HG03558 (cell line): ENCODE measurements around the gene RAPGEF1.

Source experiments
- ATAC-seq: cut with Tn5 transposase; IDR thresholded peaks from one replicate; pipeline ENCODE4 v1.9.1; 2021; ENCODE audit warnings: moderate number of reproducible peaks; ENCODE audit not compliant: unreplicated experiment; ENCODE audit errors: extremely low read depth

The RAPGEF1 gene

GRCh38 chr9:131708226-131709002 is 31.5 kb downstream of the RAPGEF1 start:
- no peak for ATAC-seq

GRCh38 chr9:131707733-131708157 is 32.1 kb downstream of the RAPGEF1 start:
- ATAC-seq = no peak

- no peak for ATAC-seq
Measured at GRCh38 chr9:131707050-131707449, 32.8 kb downstream of the RAPGEF1 start.

GRCh38 chr9:131706608-131706970 is 33.3 kb downstream of the RAPGEF1 start:
- no peak for ATAC-seq

- ATAC-seq = no peak
Measured at GRCh38 chr9:131704988-131705387, 34.9 kb downstream of the RAPGEF1 start.

- no peak for ATAC-seq
Measured at GRCh38 chr9:131704141-131704983, 35.5 kb downstream of the RAPGEF1 start.

GRCh38 chr9:131703697-131704096 is 36.2 kb downstream of the RAPGEF1 start:
- ATAC-seq = no peak

GRCh38 chr9:131702911-131703310 is 37.0 kb downstream of the RAPGEF1 start:
- ATAC-seq = no peak

- ATAC-seq = no peak
Measured at GRCh38 chr9:131701789-131702337, 38.0 kb downstream of the RAPGEF1 start.

- ATAC-seq = no peak
Measured at GRCh38 chr9:131701436-131701781, 38.5 kb downstream of the RAPGEF1 start.

- no peak for ATAC-seq
Measured at GRCh38 chr9:131700765-131701435, 39.0 kb downstream of the RAPGEF1 start.

GRCh38 chr9:131700076-131700475 is 39.8 kb downstream of the RAPGEF1 start:
- ATAC-seq = no peak

GRCh38 chr9:131698618-131698985 is 41.3 kb downstream of the RAPGEF1 start:
- ATAC-seq = no peak

GRCh38 chr9:131697908-131698617 is 41.8 kb downstream of the RAPGEF1 start:
- ATAC-seq = no peak

- ATAC-seq = no peak
Measured at GRCh38 chr9:131697097-131697496, 42.8 kb downstream of the RAPGEF1 start.

GRCh38 chr9:131695836-131696460 is 43.9 kb downstream of the RAPGEF1 start:
- no peak for ATAC-seq

- no peak for ATAC-seq
Measured at GRCh38 chr9:131695366-131695765, 44.5 kb downstream of the RAPGEF1 start.

- ATAC-seq = no peak
Measured at GRCh38 chr9:131693651-131694597, 46.0 kb downstream of the RAPGEF1 start.
